ENCODE data around the gene LCLAT1.
"Not testable (repeated sequence)": the region's sequence is repeated elsewhere in the genome, so short reads cannot be mapped to it uniquely, and the experiment has no call there.

LCLAT1 gene

GRCh38 chr2:30487603-30488002 lies 40.6 kb downstream of the LCLAT1 start:
- no peak for DNase-seq (ENCODE audit: low read depth, low spot score)

- DNase-seq (ENCODE audit: low read depth, low spot score), result no peak
Measured at GRCh38 chr2:30488012-30488659, 41.1 kb downstream of the LCLAT1 start.

GRCh38 chr2:30491225-30491624 lies 44.2 kb downstream of the LCLAT1 start:
- DNase-seq (ENCODE audit: low read depth, low spot score), result no peak

- DNase-seq (ENCODE audit: low read depth, low spot score), result no peak
Measured at GRCh38 chr2:30492185-30492584, 45.1 kb downstream of the LCLAT1 start.

- no peak for DNase-seq (ENCODE audit: low read depth, low spot score)
Measured at GRCh38 chr2:30492619-30493018, 45.6 kb downstream of the LCLAT1 start.

GRCh38 chr2:30493440-30493839 lies 46.4 kb downstream of the LCLAT1 start:
- no peak for DNase-seq (ENCODE audit: low read depth, low spot score)

- DNase-seq (ENCODE audit: low read depth, low spot score), result not testable (repeated sequence)
Measured at GRCh38 chr2:30495896-30496295, 48.9 kb downstream of the LCLAT1 start.

- no peak for DNase-seq (ENCODE audit: low read depth, low spot score)
Measured at GRCh38 chr2:30499681-30500080, 52.6 kb downstream of the LCLAT1 start.

- DNase-seq (ENCODE audit: low read depth, low spot score), result no peak
Measured at GRCh38 chr2:30500699-30501098, 53.7 kb downstream of the LCLAT1 start.

GRCh38 chr2:30502310-30502709 lies 55.3 kb downstream of the LCLAT1 start:
- DNase-seq (ENCODE audit: low read depth, low spot score), result no peak

- DNase-seq (ENCODE audit: low read depth, low spot score), result no peak
Measured at GRCh38 chr2:30503007-30503694, 56.1 kb downstream of the LCLAT1 start.

- DNase-seq (ENCODE audit: low read depth, low spot score), result no peak
Measured at GRCh38 chr2:30503695-30504052, 56.6 kb downstream of the LCLAT1 start.

- no peak for DNase-seq (ENCODE audit: low read depth, low spot score)
Measured at GRCh38 chr2:30504731-30505130, 57.7 kb downstream of the LCLAT1 start.

GRCh38 chr2:30505500-30506180 lies 58.6 kb downstream of the LCLAT1 start:
- no peak for DNase-seq (ENCODE audit: low read depth, low spot score)

- DNase-seq (ENCODE audit: low read depth, low spot score), result not testable (repeated sequence)
Measured at GRCh38 chr2:30507460-30507859, 60.4 kb downstream of the LCLAT1 start.

GRCh38 chr2:30509716-30510115 lies 62.7 kb downstream of the LCLAT1 start:
- DNase-seq (ENCODE audit: low read depth, low spot score), result no peak

- no peak for DNase-seq (ENCODE audit: low read depth, low spot score)
Measured at GRCh38 chr2:30510409-30510808, 63.4 kb downstream of the LCLAT1 start.

- DNase-seq (ENCODE audit: low read depth, low spot score), result peak; percentile 71
Measured at GRCh38 chr2:30511122-30512083, 64.4 kb downstream of the LCLAT1 start.

GRCh38 chr2:30512243-30512886 lies 65.3 kb downstream of the LCLAT1 start:
- peak; percentile 30 for DNase-seq (ENCODE audit: low read depth, low spot score)

GRCh38 chr2:30513649-30514048 lies 66.6 kb downstream of the LCLAT1 start:
- DNase-seq (ENCODE audit: low read depth, low spot score), result not testable (repeated sequence)

GRCh38 chr2:30514134-30514847 lies 67.2 kb downstream of the LCLAT1 start:
- DNase-seq (ENCODE audit: low read depth, low spot score), result no peak
